Measurements from ENCODE around the gene APMAP. TPM values are rescaled to one million over a fixed set of nuclear protein-coding genes. Genes with fewer than 3 reads are reported as not detected.

APMAP gene
- total RNA-seq, 1 experiment from 2014 or later = 67.8 TPM

- no CpG with 5 or more reads among the region's 14 CpGs for WGBS (ENCODE audit: extremely low coverage, insufficient read length, low lambda C conversion rate)
- H3K23ac ChIP-seq (ENCODE audit: insufficient read length, low read depth, low read length) = no peak overlapping the region
- Mint-ChIP-seq H3K4me3 (no peak overlapping the region), H3K27me3 (ENCODE audit: low read depth) (peaks cover 11% of the 10 kb centered on the region), H3K9me3 (no peaks in the 10 kb centered on the region), H3K4me1 (peaks cover 20 to 23% of the 10 kb centered on the region in 2 experiments), H3K36me3 (ENCODE audit: insufficient read depth in 1 of 3, low read depth in 3 of 3) (no peaks in the 10 kb centered on the region), H3K27ac (peak overlapping the region in 2 of 3 experiments; percentile 35 to 84; a peak in 5 of 7 replicates)
- no peaks in the 10 kb centered on the region for H3K23me2 ChIP-seq (ENCODE audit: insufficient read length, low read depth, low read length, poor library complexity, severe bottlenecking)
- H3T11ph ChIP-seq (ENCODE audit: low read length) = no peak overlapping the region
- H3K27ac ChIP-seq (ENCODE audit: insufficient read length, low read depth, low read length) = no peak overlapping the region
- H4K91ac ChIP-seq (ENCODE audit: insufficient read length, low read depth, low read length) = no peak overlapping the region
- no peak overlapping the region for H2BK12ac ChIP-seq (ENCODE audit: insufficient read length, low read depth, low read length)
- H2BK15ac ChIP-seq (ENCODE audit: low read depth, low read length) = no peak overlapping the region
- no peaks in the 10 kb centered on the region for H4K20me1 ChIP-seq (ENCODE audit: control insufficient read depth, insufficient read depth, insufficient read length)
- no peak overlapping the region for H3K18ac ChIP-seq (ENCODE audit: insufficient read length, low read depth, low read length)
- H3K56ac ChIP-seq (ENCODE audit: insufficient read length, low read depth, low read length) = no peak overlapping the region
- H2BK20ac ChIP-seq (ENCODE audit: low read depth, low read length, poor library complexity, severe bottlenecking) = no peak overlapping the region
- no peak overlapping the region for H4K8ac ChIP-seq (replicated peaks; ENCODE audit: insufficient read length, low read depth, low read length)
- H4K5ac ChIP-seq (ENCODE audit: insufficient read length, low read depth, low read length) = no peak overlapping the region
- H3K4ac ChIP-seq (ENCODE audit: low read depth, low read length) = no peak overlapping the region
- no peak overlapping the region for H2AFZ ChIP-seq (ENCODE audit: low read length)
- no peak overlapping the region for H3K9ac ChIP-seq (ENCODE audit: extremely low read depth, insufficient read length, low read length)
- H3K9me3 ChIP-seq (ENCODE audit: control insufficient read depth, low read depth, low read length) = no peaks in the 10 kb centered on the region
- no peak for TF ChIP-seq CTCF (conservative IDR thresholded peaks at IDR 0.05)
- DNase-seq = peak; percentile 73
- no peak overlapping the region for H2BK120ac ChIP-seq (ENCODE audit: low read depth, low read length, poor library complexity, severe bottlenecking)
- H3K4me1 ChIP-seq (ENCODE audit: insufficient read depth, low read length) = no peaks in the 10 kb centered on the region; the same call in 1 of the 2 replicates
- no peak overlapping the region for H3K4me2 ChIP-seq (ENCODE audit: insufficient read depth, insufficient read length, low read length)
- no peak overlapping the region for H2BK5ac ChIP-seq (ENCODE audit: insufficient read length, low read length)
- no peaks in the 10 kb centered on the region for H3K79me1 ChIP-seq (ENCODE audit: insufficient read depth, low read depth, low read length, poor library complexity, severe bottlenecking)
- no peak overlapping the region for H2AK5ac ChIP-seq (ENCODE audit: insufficient read length, low read length)
- H3K14ac ChIP-seq (ENCODE audit: insufficient read depth, low read length) = no peak overlapping the region
- no peaks in the 10 kb centered on the region for H3K79me2 ChIP-seq (ENCODE audit: insufficient read depth, low read length)
- no peaks in the 10 kb centered on the region for H3K27me3 ChIP-seq (ENCODE audit: insufficient read depth, low read length)
Measured at GRCh38 chr20:25017257-25017803, 24.8 kb upstream of the APMAP start.
